WTC11 (cell line): Measurements from ENCODE around the gene EML6. TPM values are rescaled to one million over a fixed set of nuclear protein-coding genes. Genes with fewer than 3 reads are reported as not detected.

Experiments
- ATAC-seq: fragments of 200-7000 bp; cut with Tn5 transposase; 2 replicates; pipeline ENCODE4 v1.10.0; 2021; ENCODE audit warnings: mild to moderate bottlenecking, moderate library complexity
- CTCF ChIA-PET: fragments of 300-600 bp; sonication (Branson Sonifier 250); formaldehyde crosslinking; loops from one replicate; lab custom pipeline; 2021; ENCODE audit warnings: antibody characterized with exemption; lab: Charles Lee
- POLR2A ChIA-PET: fragments of 350-600 bp; sonication (Branson Sonifier 250); formaldehyde crosslinking; loops from one replicate; lab custom pipeline; 2021; ENCODE audit warnings: antibody characterized with exemption; lab: Charles Lee
- DNase-seq: peaks from one replicate; pipeline ENCODE4 v3.0.0; 2021; ENCODE audit warnings: low spot score
- H3K27ac Mint-ChIP-seq: 2 replicates; pipeline ENCODE4 v1.8.0; 2021; ENCODE audit warnings: mixed read lengths
- H3K27me3 Mint-ChIP-seq: 2 replicates; pipeline ENCODE4 v1.8.0; 2021; ENCODE audit warnings: low read depth, mild to moderate bottlenecking, moderate library complexity, mixed read lengths
- H3K36me3 Mint-ChIP-seq: 2 replicates; pipeline ENCODE4 v1.8.0; 2021; ENCODE audit warnings: mixed read lengths
- H3K4me1 Mint-ChIP-seq: 2 replicates; pipeline ENCODE4 v1.8.0; 2022; ENCODE audit warnings: mixed read lengths
- H3K4me3 Mint-ChIP-seq: 2 replicates; pipeline ENCODE4 v1.8.0; 2021; ENCODE audit warnings: mild to moderate bottlenecking, moderate library complexity, mixed read lengths
- H3K9me3 Mint-ChIP-seq: 2 replicates; pipeline ENCODE4 v1.8.0; 2021; ENCODE audit warnings: mixed read lengths
- AR ChIP-seq: fragments of 250-450 bp; sonication (Bioruptor Pico); IDR thresholded peaks from 2 replicates; pipeline ENCODE4 v1.9.0; 2021; ENCODE audit warnings: mild to moderate bottlenecking
- ATF3 ChIP-seq: sonication (generic); formaldehyde crosslinking; conservative IDR thresholded peaks from 2 replicates; pipeline ENCODE4 v1.8.1; 2022; ENCODE audit warnings: mild to moderate bottlenecking, missing genetic modification reagents
- E2F4 ChIP-seq: sonication (generic); formaldehyde crosslinking; IDR thresholded peaks from 2 replicates; pipeline ENCODE4 v1.8.1; 2022; ENCODE audit warnings: low read depth, mild to moderate bottlenecking, moderate library complexity, missing genetic modification reagents, borderline replicate concordance
- E2F5 ChIP-seq: sonication (generic); formaldehyde crosslinking; IDR thresholded peaks from 2 replicates; pipeline ENCODE4 v1.8.1; 2022; ENCODE audit warnings: mild to moderate bottlenecking, moderate library complexity, missing genetic modification reagents
- FOXK1 ChIP-seq: sonication (generic); formaldehyde crosslinking; IDR thresholded peaks from 2 replicates; pipeline ENCODE4 v1.8.0; 2022; ENCODE audit warnings: mild to moderate bottlenecking, moderate library complexity, missing genetic modification reagents
- GTF2I ChIP-seq: fragments of 250-450 bp; sonication (Bioruptor Pico); conservative IDR thresholded peaks from 2 replicates; pipeline ENCODE4 v1.4.0; 2021; ENCODE audit warnings: mild to moderate bottlenecking
- MAX ChIP-seq: sonication (generic); formaldehyde crosslinking; IDR thresholded peaks from 2 replicates; pipeline ENCODE4 v1.8.0; 2022; ENCODE audit warnings: mild to moderate bottlenecking, missing genetic modification reagents
- MYBL2 ChIP-seq: sonication (generic); formaldehyde crosslinking; IDR thresholded peaks from 2 replicates; pipeline ENCODE4 v1.8.1; 2023; ENCODE audit warnings: mild to moderate bottlenecking, moderate library complexity, missing genetic modification reagents
- RELA ChIP-seq: sonication (generic); formaldehyde crosslinking; IDR thresholded peaks from 2 replicates; pipeline ENCODE4 v1.8.1; 2022; ENCODE audit warnings: missing genetic modification reagents, mild to moderate bottlenecking, borderline replicate concordance
- RORB ChIP-seq: fragments of 250-450 bp; sonication (Bioruptor Pico); IDR thresholded peaks from 2 replicates; pipeline ENCODE4 v1.9.0; 2021; ENCODE audit warnings: mild to moderate bottlenecking
- SMAD3 ChIP-seq: sonication (generic); formaldehyde crosslinking; IDR thresholded peaks from 2 replicates; pipeline ENCODE4 v1.8.0; 2022; ENCODE audit warnings: missing genetic modification reagents, mild to moderate bottlenecking, borderline replicate concordance
- SOX15 ChIP-seq: fragments of 250-450 bp; sonication (Bioruptor Pico); IDR thresholded peaks from 2 replicates; pipeline ENCODE4 v1.9.0; 2021; ENCODE audit warnings: mild to moderate bottlenecking
- ZNF121 ChIP-seq: sonication (generic); formaldehyde crosslinking; IDR thresholded peaks from 2 replicates; pipeline ENCODE4 v1.8.0; 2023; ENCODE audit warnings: missing genetic modification reagents
- ZNF232 ChIP-seq: sonication (generic); formaldehyde crosslinking; IDR thresholded peaks from 2 replicates; pipeline ENCODE4 v1.8.0; 2022; ENCODE audit warnings: mild to moderate bottlenecking, missing genetic modification reagents
- ZNF281 ChIP-seq: sonication (generic); formaldehyde crosslinking; IDR thresholded peaks from 2 replicates; pipeline ENCODE4 v1.8.0; 2023; ENCODE audit warnings: mild to moderate bottlenecking, missing genetic modification reagents
- ZNF416 ChIP-seq: fragments of 250-450 bp; sonication (Bioruptor Pico); IDR thresholded peaks from 2 replicates; pipeline ENCODE4 v1.9.0; 2021; ENCODE audit warnings: mild to moderate bottlenecking, inconsistent platforms
- ZNF425 ChIP-seq: fragments of 250-450 bp; sonication (Bioruptor Pico); conservative IDR thresholded peaks from 2 replicates; pipeline ENCODE4 v1.9.0; 2021; ENCODE audit warnings: mild to moderate bottlenecking
- total RNA-seq: library from RNA; stranded (reverse); gene quantifications from 3 replicates; pipeline ENCODE4 v1.2.3, GENCODE V29; 2021

EML6 gene
- total RNA-seq, 1 experiment from 2014 or later = 2.1 TPM

- Mint-ChIP-seq H3K4me1 (no peaks in the 10 kb centered on the region), H3K4me3 (no peak overlapping the region), H3K27ac (no peak overlapping the region)
- CTCF ChIA-PET = no interaction called here
- DNase-seq = no peak
- TF ChIP-seq SOX15 (no peak), ZNF121 (CRISPR knock-in tag) (no peak), ZNF281 (CRISPR knock-in tag) (no peak), MYBL2 (no peak), RORB (CRISPR knock-in tag) (no peak), ZNF425 (CRISPR knock-in tag) (no peak), E2F4 (no peak), E2F5 (CRISPR knock-in tag) (no peak), GTF2I (no peak), RELA (CRISPR knock-in tag) (no peak), SMAD3 (no peak), ATF3 (CRISPR knock-in tag) (no peak), ZNF416 (CRISPR knock-in tag) (no peak)
- TF ChIP-seq, all 79 proteins: peak for 0
- no peak for ATAC-seq
- POLR2A ChIA-PET = no interaction called here
- Mint-ChIP-seq H3K9me3 (peaks cover 5% of the 10 kb centered on the region; the same call in 1 of the 2 replicates), H3K27me3 (no peaks in the 10 kb centered on the region), H3K36me3 (no peaks in the 10 kb centered on the region)
Measured at GRCh38 chr2:54914637-54915036, 191.2 kb downstream of the EML6 start.

- TF ChIP-seq ZNF232 (CRISPR knock-in tag) = no peak
- no peak for TF ChIP-seq MAX (CRISPR knock-in tag)
- TF ChIP-seq ZNF425 (CRISPR knock-in tag) = no peak
- TF ChIP-seq AR (CRISPR knock-in tag) = no peak
- TF ChIP-seq FOXK1 = no peak
- Mint-ChIP-seq H3K9me3 (peaks cover 5% of the 10 kb centered on the region; the same call in 1 of the 2 replicates), H3K4me3 (no peak overlapping the region), H3K4me1 (no peaks in the 10 kb centered on the region), H3K27ac (no peak overlapping the region), H3K36me3 (no peaks in the 10 kb centered on the region), H3K27me3 (no peaks in the 10 kb centered on the region)
- ChIA-PET CTCF (no interaction called here), POLR2A (no interaction called here)
- ATAC-seq (no peak), DNase-seq (no peak)
Measured at GRCh38 chr2:54915101-54915500, 191.6 kb downstream of the EML6 start.
